DMS53 (cell line): ENCODE measurements around the gene BICDL1.
"Not testable (repeated sequence)": the region's sequence is repeated elsewhere in the genome, so short reads cannot be mapped to it uniquely, and the experiment has no call there.

ENCODE experiments used
- DNase-seq: peaks from one replicate; lab custom pipeline; 2025; lab: John Stamatoyannopoulos, UW

BICDL1 gene

GRCh38 chr12:120006258-120006975 is 17.4 kb downstream of the BICDL1 start:
- DNase-seq, result no peak

GRCh38 chr12:120007272-120007671 is 18.2 kb downstream of the BICDL1 start:
- no peak for DNase-seq

- DNase-seq, result no peak
These were observed 21.7 kb downstream of the BICDL1 start for GRCh38 chr12:120010661-120011230.

DNA sequence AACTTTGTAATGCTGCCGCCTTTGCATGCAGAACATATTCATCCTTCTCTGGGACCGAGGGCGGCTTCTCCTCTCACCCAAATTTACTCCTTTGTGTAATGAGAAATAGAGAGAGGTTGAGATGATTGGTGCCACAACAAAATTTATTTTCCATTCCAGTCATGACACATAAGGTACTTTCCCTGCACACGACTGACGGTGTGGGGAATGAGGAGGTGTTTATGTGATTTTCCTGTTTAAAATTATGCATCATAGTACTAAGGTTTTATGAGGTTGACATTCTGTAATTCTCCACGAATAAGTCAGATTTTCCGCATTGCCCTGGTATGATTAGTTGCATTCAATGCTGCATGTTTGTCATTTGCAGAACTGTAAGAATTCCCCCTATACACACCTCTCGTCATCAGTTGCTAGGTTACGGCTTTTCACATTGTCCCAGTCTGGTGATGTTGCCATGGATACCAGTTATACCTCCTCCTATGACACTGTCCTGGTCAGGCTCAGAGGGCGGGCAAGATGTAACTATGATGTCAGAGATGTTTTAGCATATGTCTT is 23.1 kb downstream of the BICDL1 start:
- peak; percentile 83 for DNase-seq

DNA sequence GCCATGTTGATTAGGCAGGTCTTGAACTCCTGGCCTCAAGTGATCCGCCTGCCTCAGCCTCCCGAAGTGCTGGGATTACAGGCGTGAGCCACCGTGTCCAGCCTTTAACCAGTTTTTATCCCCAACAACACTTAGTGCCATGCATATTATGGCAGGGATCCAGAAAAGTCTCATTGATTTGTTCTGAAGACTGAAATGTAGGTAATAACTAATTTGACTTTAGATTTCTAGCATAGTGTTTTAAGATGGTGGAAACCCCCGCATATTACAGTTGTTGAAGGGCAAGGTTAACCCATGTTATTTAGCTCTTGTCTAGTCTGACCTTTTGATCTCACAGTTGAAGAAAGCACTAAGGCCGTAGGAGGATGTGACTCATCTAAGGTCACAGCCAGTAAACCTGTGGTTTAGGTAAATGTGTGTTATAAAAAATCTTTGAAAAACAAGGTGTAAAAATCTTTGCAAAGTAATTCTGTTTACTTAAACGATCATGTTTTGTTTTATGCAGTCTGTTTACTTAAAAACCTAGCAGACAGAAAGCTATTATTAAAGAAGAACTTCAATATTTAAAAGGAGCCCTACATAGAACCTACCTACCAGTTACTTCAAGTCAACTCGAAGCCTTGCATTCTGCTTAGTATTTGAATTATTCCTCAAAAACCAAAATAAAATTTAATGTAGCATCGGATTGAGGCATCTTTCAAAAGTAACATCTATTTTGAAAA is 24.8 kb downstream of the BICDL1 start:
- peak; percentile 64 for DNase-seq

GRCh38 chr12:120014381-120014735 is 25.3 kb downstream of the BICDL1 start:
- not testable (repeated sequence) for DNase-seq

DNA sequence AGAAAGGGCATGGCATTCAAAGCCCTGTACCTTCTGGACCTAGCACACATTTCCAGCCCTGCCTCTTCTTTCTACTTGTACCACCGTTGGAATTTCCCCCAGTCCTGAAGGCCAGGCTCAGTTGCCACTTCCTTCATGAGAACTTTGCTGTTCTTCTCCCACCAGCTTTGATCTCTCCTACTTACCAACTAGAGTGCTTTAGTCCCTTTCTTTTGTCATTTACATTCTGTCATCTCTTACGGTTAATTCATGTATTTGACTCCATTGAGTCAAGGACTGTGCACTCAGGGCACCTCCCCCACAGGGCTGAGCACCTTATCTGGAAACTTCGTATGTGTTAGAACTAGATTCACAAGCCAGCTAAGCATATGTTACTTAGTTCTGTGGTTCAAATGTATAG is 26.3 kb downstream of the BICDL1 start:
- DNase-seq, result no peak

DNA sequence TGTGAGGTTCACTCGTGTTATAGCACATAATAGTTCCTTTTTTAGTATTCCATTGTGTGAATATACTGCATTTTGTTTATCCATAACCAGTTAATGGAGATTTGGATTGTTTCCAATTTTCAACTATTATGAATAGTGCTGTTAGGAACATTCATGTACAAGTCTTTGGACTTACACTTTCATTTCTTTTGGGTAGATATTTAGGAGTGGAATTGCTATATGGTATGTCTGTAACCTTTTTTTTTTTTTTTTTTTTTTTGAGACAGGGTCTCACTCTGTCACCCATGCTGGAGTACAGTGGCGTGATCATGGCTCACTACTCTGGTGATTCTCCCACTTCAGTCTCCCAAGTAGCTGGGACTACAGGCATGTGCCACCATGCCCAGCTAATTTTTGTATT is 27.2 kb downstream of the BICDL1 start:
- DNase-seq, result not testable (repeated sequence)

DNA sequence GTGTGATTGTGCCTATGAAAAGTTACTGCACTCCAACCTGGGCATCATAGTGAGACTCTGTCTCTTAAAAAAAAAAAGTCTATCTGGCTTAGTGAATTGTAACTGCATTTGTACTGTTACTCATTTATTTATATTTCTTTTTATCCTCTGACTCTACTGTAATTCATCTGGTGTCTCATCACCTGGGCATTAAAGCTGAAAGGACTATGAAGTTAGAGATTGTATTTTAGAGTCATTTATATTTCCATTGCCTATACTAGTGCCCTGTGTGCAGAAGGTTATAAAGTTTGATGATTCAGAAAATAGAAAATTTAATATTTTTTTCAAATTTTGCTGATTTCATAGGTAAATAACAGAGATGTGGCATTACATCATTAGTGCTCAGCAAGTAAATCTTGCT is 30.2 kb downstream of the BICDL1 start:
- no peak for DNase-seq

DNA sequence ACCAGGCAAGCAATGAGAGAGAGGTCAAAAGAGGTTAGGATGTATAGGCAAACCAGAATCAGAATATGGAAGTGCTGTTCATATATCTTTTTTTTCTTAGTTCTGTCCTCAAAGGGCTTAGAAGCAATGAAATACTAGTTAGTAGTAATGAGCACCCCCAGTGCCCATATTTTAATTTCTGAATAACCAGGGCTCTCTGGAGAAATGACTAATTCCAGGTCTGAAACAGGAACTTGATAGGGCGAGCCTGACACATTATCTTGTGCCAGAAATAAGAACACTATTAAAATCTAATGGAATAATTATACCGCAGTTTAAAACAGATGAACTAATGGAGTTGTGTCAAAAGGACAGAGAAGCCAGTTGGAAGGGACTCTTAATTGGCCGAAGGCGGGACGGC is 30.9 kb downstream of the BICDL1 start:
- DNase-seq, result no peak

GRCh38 chr12:120024193-120024592 is 35.2 kb downstream of the BICDL1 start:
- no peak for DNase-seq

GRCh38 chr12:120025640-120026039 is 36.6 kb downstream of the BICDL1 start:
- no peak for DNase-seq

GRCh38 chr12:120032242-120032641 is 43.2 kb downstream of the BICDL1 start:
- DNase-seq, result no peak

- DNase-seq, result no peak
These were observed 48.8 kb downstream of the BICDL1 start for GRCh38 chr12:120037851-120038250.

GRCh38 chr12:120039711-120040110 is 50.7 kb downstream of the BICDL1 start:
- DNase-seq, result peak; percentile 17

DNA sequence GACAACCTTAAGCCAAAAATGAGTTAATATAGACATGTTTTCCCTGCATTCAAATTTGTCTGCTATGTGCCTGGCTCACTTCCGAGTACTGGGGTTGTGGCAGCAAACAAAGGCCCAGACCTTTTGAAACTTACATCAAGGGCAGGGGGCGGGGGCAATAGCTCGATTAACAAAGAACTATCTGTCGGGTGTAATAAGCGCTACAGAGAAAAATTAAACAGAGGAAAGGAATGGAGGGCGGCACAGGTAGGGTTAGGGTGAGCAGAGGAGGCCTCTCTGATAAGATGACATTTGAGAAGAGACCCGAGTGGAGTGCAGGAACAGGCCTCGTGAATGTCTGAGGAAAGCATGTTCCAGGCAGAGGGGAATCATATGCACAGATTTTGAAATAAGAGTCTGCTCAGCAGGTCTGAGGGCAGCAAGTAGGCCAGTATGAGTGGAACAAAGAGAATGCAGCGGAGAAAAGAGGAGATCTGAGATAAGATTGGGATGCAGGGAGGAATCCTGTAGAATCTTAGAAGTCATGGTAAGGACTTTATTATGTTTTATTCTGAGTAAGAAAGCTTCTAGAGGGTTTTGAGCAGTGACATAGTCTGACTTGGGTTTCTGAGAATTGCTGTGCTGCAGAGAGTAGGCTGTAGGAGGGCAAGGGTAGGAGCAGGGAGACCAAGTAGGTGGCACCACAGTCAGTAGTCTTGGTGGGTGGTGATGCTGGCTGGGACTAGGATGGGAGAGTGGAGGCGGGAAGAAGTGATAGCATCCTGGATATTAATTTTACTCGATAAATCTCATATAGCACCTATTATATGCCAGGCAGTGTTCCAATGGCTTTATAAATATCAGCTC is 52.6 kb downstream of the BICDL1 start:
- DNase-seq, result no peak

- DNase-seq, result not testable (repeated sequence)
These were observed 56.3 kb downstream of the BICDL1 start for GRCh38 chr12:120045367-120045766.

GRCh38 chr12:120047072-120047471 is 58.0 kb downstream of the BICDL1 start:
- DNase-seq, result no peak

DNA sequence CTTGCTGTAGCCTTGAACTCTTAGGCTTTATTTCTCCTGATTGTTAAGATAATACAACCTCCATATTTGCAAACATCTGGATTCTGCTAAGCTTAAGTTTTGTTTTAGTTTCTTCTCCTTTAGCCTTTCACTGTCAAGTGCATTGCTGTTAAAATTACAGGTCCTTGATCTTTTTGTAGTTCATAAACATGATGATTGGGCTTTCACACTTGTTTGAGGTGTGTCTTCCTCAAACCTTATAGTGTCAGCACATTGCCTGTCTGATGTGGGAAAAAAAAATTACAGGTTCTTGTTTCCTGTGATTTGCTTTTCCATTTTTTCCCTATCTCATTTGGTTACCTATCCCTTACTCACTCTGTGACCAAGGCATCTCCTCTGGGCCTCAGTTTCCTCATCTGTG is 59.2 kb downstream of the BICDL1 start:
- no peak for DNase-seq

DNA sequence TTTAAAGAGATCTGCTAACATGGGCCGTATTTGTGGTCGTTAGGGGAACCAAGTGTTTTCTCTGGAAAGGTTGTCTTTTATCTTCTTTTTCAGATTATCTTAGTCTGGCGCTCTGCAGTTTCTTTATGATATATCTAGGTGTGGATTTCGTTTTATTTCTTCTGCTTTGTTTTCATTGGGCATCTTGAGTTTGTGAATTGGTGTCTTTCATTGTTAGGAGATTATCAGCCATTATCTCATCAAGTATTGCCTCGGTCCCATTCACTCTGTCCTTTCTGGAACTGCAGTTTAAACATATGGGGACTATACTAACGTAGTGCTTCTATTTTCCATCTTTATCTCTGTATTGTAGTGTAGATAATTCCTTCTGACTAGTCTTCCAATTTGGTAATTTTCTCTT is 60.4 kb downstream of the BICDL1 start:
- DNase-seq, result no peak

DNA sequence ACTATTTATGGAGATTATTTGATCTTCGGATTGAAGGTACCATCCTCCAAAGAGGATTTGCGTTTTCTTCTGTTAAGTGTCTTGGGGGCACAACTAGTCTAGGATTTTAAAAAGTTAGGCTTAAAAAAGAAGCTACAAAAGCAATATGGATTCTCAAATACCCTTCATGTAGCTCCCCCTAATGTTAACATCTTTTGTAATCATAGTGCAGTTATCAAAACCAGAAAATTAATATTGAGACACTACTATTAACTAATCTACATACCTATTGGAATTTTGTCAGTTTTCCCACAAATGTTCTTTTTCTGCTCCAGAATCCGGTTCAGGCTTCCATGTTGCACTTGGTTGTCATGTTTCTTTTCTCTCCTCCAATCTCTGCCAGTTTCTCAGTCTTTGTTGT is 62.5 kb downstream of the BICDL1 start:
- no peak for DNase-seq

DNA sequence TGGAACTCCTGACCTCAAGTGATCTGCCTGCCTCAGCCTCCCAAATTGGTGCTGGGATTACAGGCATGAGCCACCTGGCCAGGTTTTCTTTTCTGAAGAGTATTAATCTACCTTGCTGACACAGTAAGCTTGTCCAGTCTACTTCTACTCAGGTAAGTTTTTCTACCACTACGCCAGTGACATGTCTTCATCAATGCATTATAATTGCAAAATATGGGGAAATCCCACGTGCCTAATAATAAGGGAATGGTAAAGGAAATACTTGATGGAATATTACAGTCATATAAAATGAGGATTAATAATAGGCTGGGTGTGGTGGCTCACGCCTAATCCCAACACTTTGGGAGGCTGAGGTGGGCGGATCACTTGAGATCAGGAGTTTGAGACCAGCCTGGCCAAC is 65.3 kb downstream of the BICDL1 start:
- no peak for DNase-seq
